NCI-H82 treated with DMSO at 0.1 percent for 48 hours (cell line): ENCODE data around the gene MYRFL.
"Not testable (repeated sequence)": the region's sequence is repeated elsewhere in the genome, so short reads cannot be mapped to it uniquely, and the experiment has no call there.

Experiments used
- DNase-seq: peaks from one replicate; lab custom pipeline; 2025; ENCODE audit not compliant: unreplicated experiment; lab: John Stamatoyannopoulos, UW

MYRFL gene

GRCh38 chr12:69824966-69825560 lies at the start of gene MYRFL:
Gene MYRFL, plus strand, starts transcription at chr12:69825227. Its CDS starts 291 bp downstream, at chr12:69825518.
- no peak for DNase-seq

- peak; percentile 21 for DNase-seq
These were observed 45.1 kb upstream of the MYRFL start for GRCh38 chr12:69779928-69780327.

- DNase-seq, result no peak
These were observed 41.7 kb upstream of the MYRFL start for GRCh38 chr12:69783365-69783764.

- DNase-seq, result no peak
These were observed 35.7 kb upstream of the MYRFL start for GRCh38 chr12:69789351-69789750.

GRCh38 chr12:69792533-69792932 lies 32.5 kb upstream of the MYRFL start:
- no peak for DNase-seq

GRCh38 chr12:69807101-69807897 lies 17.7 kb upstream of the MYRFL start:
- not testable (repeated sequence) for DNase-seq

- DNase-seq, result no peak
These were observed 14.0 kb upstream of the MYRFL start for GRCh38 chr12:69810870-69811498.

GRCh38 chr12:69816082-69816481 lies 8.9 kb upstream of the MYRFL start:
- DNase-seq, result no peak

GRCh38 chr12:69821032-69821455 lies 4.0 kb upstream of the MYRFL start:
- no peak for DNase-seq

GRCh38 chr12:69821456-69822159 lies 3.4 kb upstream of the MYRFL start:
- DNase-seq, result no peak

- no peak for DNase-seq
These were observed 2.7 kb upstream of the MYRFL start for GRCh38 chr12:69822201-69822860.

- no peak for DNase-seq
These were observed 999 bp upstream of the MYRFL start for GRCh38 chr12:69824028-69824427.

GRCh38 chr12:69828897-69829296 lies 3.9 kb downstream of the MYRFL start:
- DNase-seq, result no peak

GRCh38 chr12:69833696-69834095 lies 8.7 kb downstream of the MYRFL start:
- DNase-seq, result no peak

- DNase-seq, result no peak
These were observed 9.1 kb downstream of the MYRFL start for GRCh38 chr12:69834147-69834546.

GRCh38 chr12:69834576-69834975 lies 9.5 kb downstream of the MYRFL start:
- no peak for DNase-seq

GRCh38 chr12:69835081-69835480 lies 10.1 kb downstream of the MYRFL start:
- no peak for DNase-seq

- DNase-seq, result no peak
These were observed 11.0 kb downstream of the MYRFL start for GRCh38 chr12:69836015-69836414.

- no peak for DNase-seq
These were observed 12.2 kb downstream of the MYRFL start for GRCh38 chr12:69837191-69837590.

- DNase-seq, result no peak
These were observed 12.8 kb downstream of the MYRFL start for GRCh38 chr12:69837657-69838415.
